DMS153 treated with DMSO at 0.1 percent for 48 hours (cell line): ENCODE results near the gene SUCNR1.

Experiments used
- DNase-seq: peaks from one replicate; lab custom pipeline; 2025; ENCODE audit not compliant: unreplicated experiment; lab: John Stamatoyannopoulos, UW

SUCNR1 gene

GRCh38 chr3:151933234-151933853 lies 59.9 kb downstream of the SUCNR1 start:
- no peak for DNase-seq
